LNCaP clone FGC (cell line): Measurements from ENCODE around the gene DNASE1L1.

Source experiments
- DNase-seq: peaks from one replicate; pipeline ENCODE4 v3.0.0-alpha.2; 2011; ENCODE audit warnings: low read depth
- H3K4me3 ChIP-seq: 2 replicates; pipeline ENCODE4 v1.5.1; 2011; ENCODE audit warnings: mild to moderate bottlenecking, low read depth, low read length, control low read depth
- TF ChIP-seq, protein P1 (sequence below): IDR thresholded peaks from 2 replicates; pipeline ENCODE4 v1.5.1; 2012; ENCODE audit warnings: mild to moderate bottlenecking; ENCODE audit not compliant: control insufficient read depth, insufficient read depth; ENCODE audit errors: extremely low read depth

The DNASE1L1 gene

DNA sequence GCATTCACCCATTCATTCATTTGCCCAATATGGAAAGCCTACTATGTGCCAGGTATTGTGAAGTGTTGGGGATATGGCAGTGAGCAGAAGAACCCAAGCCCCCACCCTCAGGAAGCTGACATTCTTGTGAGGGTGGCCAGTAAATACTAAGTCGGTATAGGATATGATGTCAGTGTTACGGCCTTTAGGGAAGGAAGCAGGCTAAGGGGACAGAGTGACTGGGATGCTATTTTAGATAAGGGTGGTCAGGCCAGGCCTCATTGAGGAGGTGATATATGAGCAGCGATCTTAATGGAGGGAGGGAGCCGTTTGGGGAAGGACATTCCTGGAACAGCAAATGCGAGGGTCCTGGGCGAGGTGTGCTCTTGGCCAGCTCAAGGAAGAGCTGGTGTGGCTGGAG lies 21.4 kb upstream of the DNASE1L1 start:
- H3K4me3 ChIP-seq, result peak overlapping the region; percentile 21; the same call in 1 of the 2 replicates
- DNase-seq, result no peak

DNA sequence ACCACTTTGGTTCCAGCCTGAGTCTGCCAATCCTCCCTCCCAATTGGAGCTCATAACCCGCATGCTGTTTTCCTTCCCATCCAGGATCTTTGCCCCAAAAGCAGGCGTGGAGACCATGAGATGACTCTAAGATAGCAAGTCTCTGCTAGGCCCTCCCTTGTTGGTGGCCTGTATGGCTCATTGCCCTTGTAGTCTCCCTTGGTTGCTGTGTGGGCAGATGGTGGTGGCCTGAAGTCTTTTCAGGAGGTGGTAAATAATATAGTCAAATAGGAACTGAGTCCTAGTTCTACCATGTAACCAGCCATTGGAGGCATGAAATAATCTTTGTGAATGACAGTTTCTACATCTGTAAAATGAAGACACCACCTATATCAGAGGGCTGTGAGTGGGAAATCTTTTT lies 20.7 kb upstream of the DNASE1L1 start:
- H3K4me3 ChIP-seq, result peak overlapping the region; percentile 72
- TF ChIP-seq, protein P1, sequence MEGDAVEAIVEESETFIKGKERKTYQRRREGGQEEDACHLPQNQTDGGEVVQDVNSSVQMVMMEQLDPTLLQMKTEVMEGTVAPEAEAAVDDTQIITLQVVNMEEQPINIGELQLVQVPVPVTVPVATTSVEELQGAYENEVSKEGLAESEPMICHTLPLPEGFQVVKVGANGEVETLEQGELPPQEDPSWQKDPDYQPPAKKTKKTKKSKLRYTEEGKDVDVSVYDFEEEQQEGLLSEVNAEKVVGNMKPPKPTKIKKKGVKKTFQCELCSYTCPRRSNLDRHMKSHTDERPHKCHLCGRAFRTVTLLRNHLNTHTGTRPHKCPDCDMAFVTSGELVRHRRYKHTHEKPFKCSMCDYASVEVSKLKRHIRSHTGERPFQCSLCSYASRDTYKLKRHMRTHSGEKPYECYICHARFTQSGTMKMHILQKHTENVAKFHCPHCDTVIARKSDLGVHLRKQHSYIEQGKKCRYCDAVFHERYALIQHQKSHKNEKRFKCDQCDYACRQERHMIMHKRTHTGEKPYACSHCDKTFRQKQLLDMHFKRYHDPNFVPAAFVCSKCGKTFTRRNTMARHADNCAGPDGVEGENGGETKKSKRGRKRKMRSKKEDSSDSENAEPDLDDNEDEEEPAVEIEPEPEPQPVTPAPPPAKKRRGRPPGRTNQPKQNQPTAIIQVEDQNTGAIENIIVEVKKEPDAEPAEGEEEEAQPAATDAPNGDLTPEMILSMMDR, result no peak
- no peak for DNase-seq

More for the DNA sequence above, 21.4 kb upstream of the DNASE1L1 start:
- TF ChIP-seq, protein P1, result no peak

DNA sequence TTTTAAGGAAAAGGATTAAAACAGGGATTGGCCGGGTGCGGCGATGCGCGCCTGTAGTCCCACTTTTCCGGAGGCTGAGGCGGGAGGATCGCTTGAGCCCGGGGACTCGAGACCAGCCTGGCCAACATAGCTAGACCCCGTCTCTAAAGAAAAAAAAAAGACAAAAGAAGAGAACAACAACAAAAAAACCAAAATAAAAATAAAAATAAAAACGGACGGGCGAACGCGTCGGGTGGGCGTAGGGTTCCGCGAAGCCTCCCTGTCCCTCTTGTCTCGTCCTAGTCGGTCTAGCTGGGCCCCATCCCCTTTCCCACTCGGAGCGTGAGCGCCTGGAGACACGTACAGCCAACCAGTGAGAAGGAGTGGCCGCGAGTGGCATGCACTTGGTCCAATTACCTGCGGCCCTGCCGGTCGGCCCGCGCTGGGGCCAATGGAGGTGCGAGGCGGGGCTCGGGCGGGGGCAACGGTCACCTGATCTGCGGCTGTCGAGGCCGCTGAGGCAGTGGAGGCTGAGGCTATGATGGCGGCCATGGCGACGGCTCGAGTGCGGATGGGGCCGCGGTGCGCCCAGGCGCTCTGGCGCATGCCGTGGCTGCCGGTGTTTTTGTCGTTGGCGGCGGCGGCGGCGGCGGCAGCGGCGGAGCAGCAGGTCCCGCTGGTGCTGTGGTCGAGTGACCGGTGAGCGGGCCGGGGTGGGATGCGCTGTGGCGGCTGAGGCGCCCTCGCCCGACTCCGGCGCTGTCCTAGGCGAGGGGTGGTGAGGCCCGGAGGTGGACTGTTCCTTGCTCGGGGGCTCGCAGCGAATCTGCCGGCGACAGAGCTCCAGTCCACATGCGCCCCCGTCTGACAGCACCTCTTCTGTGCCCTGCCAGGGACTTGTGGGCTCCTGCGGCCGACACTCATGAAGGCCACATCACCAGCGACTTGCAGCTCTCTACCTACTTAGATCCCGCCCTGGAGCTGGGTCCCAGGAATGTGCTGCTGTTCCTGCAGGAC lies 19.4 kb upstream of the DNASE1L1 start, which contains the start of gene ATP6AP1:
Gene ATP6AP1 (plus strand): TSS at position 502 of the 996 bp plus-strand sequence. CDS start 16 bp downstream, at position 518.
- peak; percentile 80 for DNase-seq
- TF ChIP-seq, protein P1, result peak; percentile 18; the same call in 1 of the 2 replicates
- peak within 1 kb of the TSS; percentile 72 for H3K4me3 ChIP-seq

DNA sequence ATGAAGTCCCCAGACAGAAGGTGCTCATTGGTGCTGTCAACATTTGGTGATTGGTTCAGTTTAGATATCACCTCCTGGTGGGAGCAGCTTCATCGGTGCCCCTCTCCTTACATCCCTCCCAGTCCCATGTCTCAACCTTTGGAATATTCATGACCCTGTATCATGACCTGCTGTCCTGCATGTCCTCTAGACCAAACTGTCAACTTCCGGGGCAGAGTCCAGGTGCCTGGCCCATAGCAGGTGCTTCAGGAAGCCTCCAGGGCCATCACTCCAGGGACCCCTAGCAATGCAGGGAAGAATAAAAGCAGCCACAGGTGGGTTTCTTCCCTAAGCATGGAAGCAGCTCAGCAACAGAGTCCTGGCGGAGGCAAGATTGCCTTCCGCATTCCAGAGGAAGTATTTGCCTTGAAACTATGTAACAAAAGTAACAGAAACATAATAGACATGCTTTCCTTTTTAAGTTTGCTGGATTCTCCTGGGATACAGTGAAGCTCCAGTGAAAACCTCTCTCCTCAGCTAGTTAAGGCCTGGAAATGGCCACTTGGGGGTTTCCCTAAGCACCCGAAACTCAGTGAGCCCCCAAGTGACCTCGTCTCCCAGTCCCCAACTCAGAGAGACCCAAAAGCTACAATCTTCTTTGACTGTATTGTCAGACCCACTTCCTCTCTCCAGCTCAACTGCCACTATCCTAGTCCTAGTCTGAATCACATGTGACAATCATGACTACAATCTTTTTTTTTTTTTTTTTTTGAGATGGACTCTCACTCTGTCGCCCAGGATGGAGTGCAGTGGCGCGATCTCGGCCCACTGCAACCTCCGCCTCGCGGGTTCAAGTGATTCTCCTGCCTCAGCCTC lies 18.1 kb upstream of the DNASE1L1 start:
- H3K4me3 ChIP-seq, result no peak overlapping the region
- DNase-seq, result no peak
- TF ChIP-seq, protein P1, result no peak

DNA sequence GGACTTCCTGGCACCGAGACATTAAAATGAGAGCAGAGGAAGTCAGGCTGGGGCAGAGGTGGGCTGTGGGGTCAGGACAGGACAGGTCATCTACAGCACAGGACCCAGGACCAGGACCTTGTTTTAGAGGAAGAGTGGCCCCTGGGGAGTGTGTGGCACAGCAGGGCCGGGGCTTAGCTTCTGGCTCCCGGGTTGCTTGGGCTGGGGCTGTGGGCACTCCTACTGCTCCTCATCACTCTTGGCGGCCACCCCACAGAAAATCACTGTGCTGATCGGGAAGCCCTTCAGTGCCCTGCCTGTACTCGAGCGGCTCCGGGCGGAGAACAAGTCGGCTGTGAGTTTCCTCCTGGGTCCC lies 11.3 kb upstream of the DNASE1L1 start:
- DNase-seq, result no peak
- TF ChIP-seq, protein P1, result no peak
- H3K4me3 ChIP-seq, result no peak overlapping the region

DNA sequence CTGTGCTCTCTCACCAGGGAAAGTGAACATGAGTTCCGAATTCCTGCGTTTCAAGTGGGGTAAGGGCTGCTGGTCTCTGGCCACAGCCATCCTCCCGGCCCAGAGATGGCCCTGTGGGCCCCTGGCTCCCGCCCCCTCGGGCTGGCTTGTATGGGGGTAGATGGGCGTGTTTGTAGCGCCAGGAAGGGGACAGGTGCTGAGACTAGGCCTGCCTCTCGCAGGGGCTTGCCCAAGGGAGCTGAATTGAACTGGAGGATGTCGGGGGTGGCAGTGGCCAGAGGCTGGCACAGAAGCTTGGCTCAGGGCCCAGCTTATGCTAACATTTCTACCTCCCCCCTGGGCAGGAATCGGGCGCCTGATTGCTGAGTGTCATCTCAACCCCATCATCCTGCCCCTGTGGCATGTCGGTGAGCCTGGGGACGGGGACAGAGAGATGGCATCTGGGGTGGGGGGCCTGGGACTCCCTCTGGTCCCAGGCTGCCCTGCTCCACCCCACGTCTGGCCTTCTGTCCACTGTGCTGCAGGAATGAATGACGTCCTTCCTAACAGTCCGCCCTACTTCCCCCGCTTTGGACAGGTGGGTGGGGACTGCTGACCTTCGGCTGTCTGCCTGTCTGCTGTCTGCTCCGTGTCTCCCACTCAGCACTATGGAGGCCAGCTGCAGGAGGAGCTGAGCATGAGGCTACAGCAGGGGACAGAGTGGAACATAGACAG lies 10.8 kb upstream of the DNASE1L1 start:
- TF ChIP-seq, protein P1, result no peak
- no peak for DNase-seq
- no peak overlapping the region for H3K4me3 ChIP-seq
